GM19468 (cell line): Measurements from ENCODE around the gene RGS10.

ENCODE experiments used
- ATAC-seq: cut with Tn5 transposase; IDR thresholded peaks from one replicate; pipeline ENCODE4 v1.9.1; 2021; ENCODE audit warnings: mild to moderate bottlenecking, moderate library complexity, moderate number of reproducible peaks; ENCODE audit not compliant: unreplicated experiment; ENCODE audit errors: extremely low read depth

The RGS10 gene

GRCh38 chr10:119521443-119522204 lies 20.9 kb downstream of the RGS10 start:
- no peak for ATAC-seq

- no peak for ATAC-seq
Measured at GRCh38 chr10:119520283-119520682, 22.2 kb downstream of the RGS10 start.

GRCh38 chr10:119518936-119519335 lies 23.6 kb downstream of the RGS10 start:
- no peak for ATAC-seq

GRCh38 chr10:119518176-119518575 lies 24.3 kb downstream of the RGS10 start:
- no peak for ATAC-seq

GRCh38 chr10:119517235-119518141 lies 25.0 kb downstream of the RGS10 start:
- peak; percentile 20 for ATAC-seq

- peak; percentile 73 for ATAC-seq
Measured at GRCh38 chr10:119516381-119517234, 25.9 kb downstream of the RGS10 start.

GRCh38 chr10:119515511-119516045 lies 26.9 kb downstream of the RGS10 start:
- ATAC-seq, result no peak

GRCh38 chr10:119514819-119515218 lies 27.7 kb downstream of the RGS10 start:
- ATAC-seq, result no peak

- ATAC-seq, result no peak
Measured at GRCh38 chr10:119511828-119512515, 30.5 kb downstream of the RGS10 start.

- ATAC-seq, result no peak
Measured at GRCh38 chr10:119509909-119510451, 32.5 kb downstream of the RGS10 start.

GRCh38 chr10:119507115-119507514 lies 35.4 kb downstream of the RGS10 start:
- no peak for ATAC-seq

GRCh38 chr10:119505588-119506315 lies 36.8 kb downstream of the RGS10 start:
- ATAC-seq, result no peak

- ATAC-seq, result no peak
Measured at GRCh38 chr10:119505131-119505551, 37.4 kb downstream of the RGS10 start.

GRCh38 chr10:119504651-119505050 lies 37.9 kb downstream of the RGS10 start:
- ATAC-seq, result no peak

- ATAC-seq, result no peak
Measured at GRCh38 chr10:119503821-119504220, 38.7 kb downstream of the RGS10 start.

GRCh38 chr10:119502618-119503155 lies 39.8 kb downstream of the RGS10 start:
- no peak for ATAC-seq

- ATAC-seq, result peak; percentile 55
Measured at GRCh38 chr10:119502209-119502608, 40.3 kb downstream of the RGS10 start.

- no peak for ATAC-seq
Measured at GRCh38 chr10:119501690-119502089, 40.8 kb downstream of the RGS10 start.
